ENCODE data around the gene TRPM3. TPM values are rescaled to one million over a fixed set of nuclear protein-coding genes. Genes with fewer than 3 reads are reported as not detected.

TRPM3 gene
- total and polyA plus RNA-seq, 2 of the 8 experiments (the other 6 are each of a cell fraction or from before 2014, with no cell fraction given) = 2.4 to 10.9 TPM

GRCh38 chr9:70607329-70607728 lies 514.1 kb downstream of the TRPM3 start:
- H3K4me3 ChIP-seq (ENCODE audit: extremely low read depth in 1 of 4, insufficient read depth in 2 of 4, low read depth in 3 of 4, low read length in 4 of 4) = no peak overlapping the region
- no peak overlapping the region for H4K8ac ChIP-seq (ENCODE audit: extremely low read depth, insufficient read depth, low read length)
- H2AFZ ChIP-seq (ENCODE audit: low read length) = no peak overlapping the region
- H3K56ac ChIP-seq (replicated peaks; ENCODE audit: insufficient read length, low read depth, low read length) = no peak overlapping the region
- H3K4me2 ChIP-seq (ENCODE audit: insufficient read depth in 1 of 2, low read depth in 2 of 2, low read length in 2 of 2) = no peak overlapping the region
- H2BK5ac ChIP-seq (ENCODE audit: low read depth, low read length) = no peak overlapping the region
- no peaks in the 10 kb centered on the region for H3K79me1 ChIP-seq (ENCODE audit: low read depth, low read length)
- no peak overlapping the region for H2BK12ac ChIP-seq (ENCODE audit: low read depth, low read length)
- POLR2A ChIA-PET (ENCODE audit: partially characterized antibody) = no interaction called here
- H4K20me1 ChIP-seq (replicated peaks in 1 of 2; ENCODE audit: control insufficient read depth in 1 of 2, insufficient read depth in 2 of 2, low read length in 2 of 2) = no peaks in the 10 kb centered on the region
- no peak overlapping the region for H2BK120ac ChIP-seq (replicated peaks; ENCODE audit: low read depth, low read length)
- CTCF ChIA-PET (ENCODE audit: partially characterized antibody) = interaction anchor here (0.6 to 1.5 kb wide), 2 partner anchors 35 to 98 kb away, joined by 3 read pairs; no protein-coding TSS in a partner anchor
- H3K4me1 ChIP-seq (replicated peaks in 1 of 4; ENCODE audit: control insufficient read depth in 3 of 4, insufficient read depth in 4 of 4, low read length in 3 of 4) = peaks cover 0 to 3% (median 0%) of the 10 kb centered on the region in 4 experiments; a peak in 3 of 7 replicates
- WGBS, 2 experiments (ENCODE audit: extremely low coverage in 1 of 2, insufficient coverage in 1 of 2, insufficient read length in 1 of 2, insufficient replicate concordance in 2 of 2, low coverage in 1 of 2, low lambda C conversion rate in 2 of 2, missing lambda C conversion rate in 1 of 2) = 87% methylated on average over 5 of the region's 5 CpGs; no CpG with 5 or more reads in 1 of the 2 experiments
- H4K91ac ChIP-seq (replicated peaks; ENCODE audit: insufficient read length, low read length) = no peak overlapping the region
- no peak overlapping the region for H3K23ac ChIP-seq (ENCODE audit: insufficient read length)
- DNase-seq (ENCODE audit: low read depth in 1 of 2, low spot score in 2 of 2) = no peak
- no peaks in the 10 kb centered on the region for H3K79me2 ChIP-seq (ENCODE audit: control insufficient read depth in 1 of 2, insufficient read depth in 2 of 2, low read length in 2 of 2)
- H3K27me3 ChIP-seq (replicated peaks in 1 of 4; ENCODE audit: control insufficient read depth in 3 of 4, extremely low read depth in 1 of 4, insufficient read depth in 3 of 4, low read length in 3 of 4) = no peaks in the 10 kb centered on the region
- H3K9ac ChIP-seq (replicated peaks in 1 of 4; ENCODE audit: extremely low read depth in 1 of 4, low read depth in 3 of 4, low read length in 3 of 4) = no peak overlapping the region
- H3K4ac ChIP-seq (replicated peaks; ENCODE audit: insufficient read length, low read depth, low read length) = no peak overlapping the region
- no peak for FAIRE-seq
- H3K18ac ChIP-seq (ENCODE audit: extremely low read depth, low read length) = no peak overlapping the region
- no peak overlapping the region for H3K14ac ChIP-seq (ENCODE audit: insufficient read length)
- no peaks in the 10 kb centered on the region; a peak in 1 of 8 replicates for H3K36me3 ChIP-seq (ENCODE audit: control insufficient read depth in 2 of 4, insufficient read depth in 4 of 4, low read length in 3 of 4)
- H2BK15ac ChIP-seq (ENCODE audit: low read length) = no peak overlapping the region
- H3K9me3 ChIP-seq (ENCODE audit: insufficient read depth in 2 of 2, low read depth in 1 of 2, low read length in 1 of 2) = no peaks in the 10 kb centered on the region
- H2BK20ac ChIP-seq (ENCODE audit: low read length) = no peak overlapping the region
- no peak overlapping the region for H4K5ac ChIP-seq (ENCODE audit: insufficient read length, low read depth, low read length)
- no peaks in the 10 kb centered on the region for H3K23me2 ChIP-seq (ENCODE audit: low read depth, low read length)
- no peak overlapping the region for H2AK5ac ChIP-seq (ENCODE audit: low read depth, low read length)
- H3K27ac ChIP-seq (ENCODE audit: low read depth, low read length) = no peak overlapping the region
- TF ChIP-seq ATF3 (IDR thresholded peaks at IDR 0.05; ENCODE audit: insufficient read depth, low read depth, low read length) (no peak), CHD1 (IDR thresholded peaks at IDR 0.05; ENCODE audit: low read depth, low read length) (no peak), CBX8 (IDR thresholded peaks at IDR 0.05; ENCODE audit: borderline replicate concordance, low read depth, low read length) (no peak), CTCF (IDR thresholded peaks at IDR 0.05; ENCODE audit: control extremely low read depth in 1 of 3, insufficient read depth in 1 of 3, low read depth in 1 of 3, low read length in 3 of 3) (no peak), SIRT6 (IDR thresholded peaks at IDR 0.05; ENCODE audit: low read length) (no peak), RFX5 (IDR thresholded peaks at IDR 0.05; ENCODE audit: borderline replicate concordance, low read depth, low read length) (no peak), SUZ12 (IDR thresholded peaks at IDR 0.05; ENCODE audit: low read length) (no peak), GABPA (IDR thresholded peaks at IDR 0.05; ENCODE audit: borderline replicate concordance, insufficient read depth, low read length) (no peak), POLR2AphosphoS5 (IDR thresholded peaks at IDR 0.05; ENCODE audit: low read depth, low read length) (no peak), KDM1A (IDR thresholded peaks at IDR 0.05; ENCODE audit: borderline replicate concordance, low read length) (no peak), BRCA1 (IDR thresholded peaks at IDR 0.05; ENCODE audit: low read depth, low read length) (no peak), TEAD4 (IDR thresholded peaks at IDR 0.05; ENCODE audit: low read depth, low read length) (no peak)

Data from H1 (cell line).